Neural progenitor cell (in vitro differentiated cells): ENCODE results near the gene LHX4.

ENCODE experiments used
- CTCF ChIP-seq: fragments of 200-600 bp; sonication (generic); IDR thresholded peaks from 2 replicates; pipeline ENCODE4 v1.5.1; 2017; ENCODE audit warnings: antibody characterized with exemption, mild to moderate bottlenecking
- EZH2 ChIP-seq: fragments of 200-600 bp; sonication (generic); IDR thresholded peaks from 2 replicates; pipeline ENCODE4 v1.6.1; 2017; ENCODE audit warnings: antibody characterized with exemption, mild to moderate bottlenecking, moderate library complexity

- no peak for TF ChIP-seq CTCF
- no peak for TF ChIP-seq EZH2
Observed at GRCh38 chr1:180288940-180289339, 58.9 kb downstream of the LHX4 start.
